ENCODE data around the gene SECTM1.
"Not testable (repeated sequence)": the region's sequence is repeated elsewhere in the genome, so short reads cannot be mapped to it uniquely, and the experiment has no call there.

- TF ChIP-seq CTCF (conservative IDR thresholded peaks at IDR 0.05; ENCODE audit: low read depth, low read length); EZH2 (IDR thresholded peaks at IDR 0.05; ENCODE audit: low read length, unreplicated experiment): not testable (repeated sequence)
These were observed 39.5 kb upstream of the SECTM1 start for GRCh38 chr17:82373072-82373452.

Data from PC-3 (cell line).